Progenitor cell of endocrine pancreas (in vitro differentiated cells): ENCODE data around the gene GNAL. TPM values are rescaled to one million over a fixed set of nuclear protein-coding genes. Genes with fewer than 3 reads are reported as not detected.
A peak's percentile ranks its signal among the peaks of the same experiment; 100 is the strongest.
"Not testable (repeated sequence)": the region's sequence is repeated elsewhere in the genome, so short reads cannot be mapped to it uniquely, and the experiment has no call there.

Source experiments
- DNase-seq: peaks from one replicate; pipeline ENCODE4 v3.0.0; 2021; ENCODE audit warnings: low spot score; ENCODE audit not compliant: unreplicated experiment
- H3K27ac Mint-ChIP-seq: 2 replicates; pipeline ENCODE4 v1.8.0; 2021; ENCODE audit warnings: mild to moderate bottlenecking, moderate library complexity, mixed read lengths
- H3K27me3 Mint-ChIP-seq: 2 replicates; pipeline ENCODE4 v1.8.0; 2021; ENCODE audit warnings: mixed read lengths
- H3K36me3 Mint-ChIP-seq: 2 replicates; pipeline ENCODE4 v1.8.0; 2022; ENCODE audit warnings: mixed read lengths; ENCODE audit not compliant: insufficient read depth
- H3K4me1 Mint-ChIP-seq: 2 replicates; pipeline ENCODE4 v1.8.0; 2021; ENCODE audit warnings: low read depth, mixed read lengths
- H3K4me3 Mint-ChIP-seq: 2 replicates; pipeline ENCODE4 v1.8.0; 2021; ENCODE audit warnings: low read depth, mild to moderate bottlenecking, moderate library complexity, mixed read lengths
- H3K9me3 Mint-ChIP-seq: 2 replicates; pipeline ENCODE4 v1.8.0; 2021; ENCODE audit warnings: low read depth, mixed read lengths
- total RNA-seq: library from RNA; stranded (reverse); gene quantifications from 2 replicates; pipeline ENCODE4 v1.2.1, GENCODE V29; 2021
- TF ChIP-seq, protein P1 (sequence below): fragments of 200-600 bp; sonication (generic); IDR thresholded peaks from one replicate; pipeline ENCODE4 v1.5.0; 2021; ENCODE audit warnings: antibody characterized with exemption, mild to moderate bottlenecking; ENCODE audit not compliant: unreplicated experiment

The GNAL gene
- total RNA-seq, 1 donor from 2014 or later, result 10.0 TPM

- Mint-ChIP-seq H3K36me3 (no peaks in the 10 kb centered on the region), H3K27me3 (no peaks in the 10 kb centered on the region), H3K4me1 (peaks cover 23% of the 10 kb centered on the region), H3K9me3 (no peaks in the 10 kb centered on the region), H3K27ac (peak overlapping the region; percentile 100), H3K4me3 (peak overlapping the region; percentile 99)
- no peak for DNase-seq
- TF ChIP-seq, protein P1, sequence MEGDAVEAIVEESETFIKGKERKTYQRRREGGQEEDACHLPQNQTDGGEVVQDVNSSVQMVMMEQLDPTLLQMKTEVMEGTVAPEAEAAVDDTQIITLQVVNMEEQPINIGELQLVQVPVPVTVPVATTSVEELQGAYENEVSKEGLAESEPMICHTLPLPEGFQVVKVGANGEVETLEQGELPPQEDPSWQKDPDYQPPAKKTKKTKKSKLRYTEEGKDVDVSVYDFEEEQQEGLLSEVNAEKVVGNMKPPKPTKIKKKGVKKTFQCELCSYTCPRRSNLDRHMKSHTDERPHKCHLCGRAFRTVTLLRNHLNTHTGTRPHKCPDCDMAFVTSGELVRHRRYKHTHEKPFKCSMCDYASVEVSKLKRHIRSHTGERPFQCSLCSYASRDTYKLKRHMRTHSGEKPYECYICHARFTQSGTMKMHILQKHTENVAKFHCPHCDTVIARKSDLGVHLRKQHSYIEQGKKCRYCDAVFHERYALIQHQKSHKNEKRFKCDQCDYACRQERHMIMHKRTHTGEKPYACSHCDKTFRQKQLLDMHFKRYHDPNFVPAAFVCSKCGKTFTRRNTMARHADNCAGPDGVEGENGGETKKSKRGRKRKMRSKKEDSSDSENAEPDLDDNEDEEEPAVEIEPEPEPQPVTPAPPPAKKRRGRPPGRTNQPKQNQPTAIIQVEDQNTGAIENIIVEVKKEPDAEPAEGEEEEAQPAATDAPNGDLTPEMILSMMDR, result no peak
These were observed 162.8 kb downstream of the GNAL start for GRCh38 chr18:11851806-11852337.

GRCh38 chr18:11854554-11854953 lies 165.5 kb downstream of the GNAL start:
- not testable (repeated sequence) for H3K9me3 Mint-ChIP-seq, DNase-seq, H3K27me3 Mint-ChIP-seq, H3K36me3 Mint-ChIP-seq
- Mint-ChIP-seq H3K27ac (peak overlapping the region; percentile 51), H3K4me3 (peak overlapping the region; percentile 20), H3K4me1 (peaks cover 28% of the 10 kb centered on the region)

DNA sequence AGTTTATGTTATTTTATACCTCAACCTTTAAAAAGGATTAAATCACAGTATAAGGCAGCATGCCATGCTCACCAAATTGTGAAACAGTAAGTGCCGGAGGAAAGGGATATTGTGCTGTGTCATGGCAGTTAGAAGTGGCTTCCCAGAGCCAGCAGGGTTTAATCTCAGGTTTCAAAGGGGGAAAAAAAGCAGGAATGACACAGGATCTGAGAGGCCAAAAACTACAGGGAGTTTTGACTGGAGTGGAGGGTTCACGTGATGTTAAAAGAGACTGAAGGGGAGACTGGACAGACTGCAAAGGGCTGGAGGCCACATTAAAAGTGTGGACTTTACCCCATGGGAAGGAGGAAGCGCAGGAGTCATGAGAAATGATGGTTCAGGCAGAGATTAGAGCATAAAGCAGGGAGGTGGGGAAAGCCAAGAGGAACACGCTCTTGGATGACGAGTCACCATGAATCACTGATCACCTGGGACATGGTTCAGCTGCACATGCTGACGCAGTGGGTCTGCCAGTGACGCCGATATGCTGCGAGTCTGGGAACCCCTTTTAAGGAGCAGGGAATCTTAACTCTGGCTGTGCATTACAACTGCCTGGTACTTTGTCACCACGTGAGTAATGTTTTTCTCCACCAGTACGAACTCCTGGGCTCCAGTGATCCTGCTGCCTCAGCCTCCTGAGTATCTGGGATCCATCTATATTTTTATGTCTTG lies 168.3 kb downstream of the GNAL start:
- Mint-ChIP-seq H3K27me3 (no peaks in the 10 kb centered on the region), H3K9me3 (no peaks in the 10 kb centered on the region), H3K4me3 (no peak overlapping the region), H3K36me3 (no peaks in the 10 kb centered on the region), H3K4me1 (peaks cover 20% of the 10 kb centered on the region), H3K27ac (peak overlapping the region; percentile 60)
- TF ChIP-seq, protein P1, result no peak
- DNase-seq, result no peak

GRCh38 chr18:11859282-11859830 lies 170.3 kb downstream of the GNAL start:
- Mint-ChIP-seq H3K36me3 (no peaks in the 10 kb centered on the region), H3K27me3 (no peaks in the 10 kb centered on the region), H3K27ac (peak overlapping the region; percentile 4), H3K4me3 (no peak overlapping the region), H3K4me1 (peaks cover 11% of the 10 kb centered on the region), H3K9me3 (no peaks in the 10 kb centered on the region)
- TF ChIP-seq, protein P1, result no peak
- DNase-seq, result no peak

- H3K27me3 Mint-ChIP-seq, result no peaks in the 10 kb centered on the region
- no peak for DNase-seq
- no peak overlapping the region for H3K27ac Mint-ChIP-seq
- H3K9me3 Mint-ChIP-seq, result no peaks in the 10 kb centered on the region
- H3K36me3 Mint-ChIP-seq, result no peaks in the 10 kb centered on the region
- peaks cover 11% of the 10 kb centered on the region for H3K4me1 Mint-ChIP-seq
- TF ChIP-seq, protein P1, result no peak
- no peak overlapping the region for H3K4me3 Mint-ChIP-seq
These were observed 170.9 kb downstream of the GNAL start for GRCh38 chr18:11859903-11860407.
